COLO668 (cell line): ENCODE measurements around the gene AMOTL2.
A peak's percentile ranks its signal among the peaks of the same experiment; 100 is the strongest.

Experiments used
- DNase-seq: peaks from one replicate; lab custom pipeline; 2025; ENCODE audit not compliant: unreplicated experiment; lab: John Stamatoyannopoulos, UW

Gene AMOTL2

DNA sequence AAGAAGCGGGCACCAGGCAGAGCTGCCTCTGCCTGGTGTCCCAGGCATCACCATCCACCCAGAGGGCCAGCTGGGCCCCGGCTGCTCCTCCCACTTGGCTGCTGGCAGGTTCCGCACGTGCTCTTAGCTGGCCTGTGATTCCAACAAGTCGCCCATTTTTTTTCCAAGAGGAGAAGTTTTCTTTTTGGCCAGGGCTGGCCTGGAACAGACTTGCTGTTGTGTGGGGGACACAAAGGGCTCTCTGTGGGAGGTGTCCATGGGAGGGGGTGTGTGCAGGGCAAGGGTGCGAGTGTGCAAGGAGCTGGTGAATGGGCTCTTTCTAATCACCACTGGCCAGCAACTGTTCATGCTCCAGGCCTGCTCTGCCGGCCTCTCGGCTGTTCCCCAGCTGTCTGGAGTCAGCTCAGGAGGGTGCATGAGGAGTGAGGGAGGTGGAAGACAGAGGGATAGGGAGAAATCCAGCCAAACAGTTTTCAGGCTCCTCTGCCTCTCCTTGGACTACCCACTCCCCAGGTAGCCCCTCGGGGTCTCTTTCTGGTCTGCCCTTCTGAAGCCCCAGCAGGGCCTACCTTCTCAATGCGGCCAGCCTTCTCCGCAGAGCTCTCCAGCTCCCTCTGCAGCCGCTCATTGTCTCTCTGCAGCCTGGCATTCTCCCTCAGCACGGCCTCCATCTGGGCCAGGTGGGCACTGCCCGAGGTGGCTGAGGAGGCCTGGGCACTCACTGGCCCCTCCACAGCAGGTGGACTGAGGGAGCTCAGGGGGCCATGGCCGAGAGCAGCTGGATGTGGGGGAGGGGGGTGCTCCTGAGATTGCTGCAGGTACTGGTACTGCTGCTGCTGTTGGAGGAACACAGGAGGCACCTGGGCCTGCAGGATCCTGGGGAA lies 7.1 kb downstream of the AMOTL2 start:
- DNase-seq = no peak

DNA sequence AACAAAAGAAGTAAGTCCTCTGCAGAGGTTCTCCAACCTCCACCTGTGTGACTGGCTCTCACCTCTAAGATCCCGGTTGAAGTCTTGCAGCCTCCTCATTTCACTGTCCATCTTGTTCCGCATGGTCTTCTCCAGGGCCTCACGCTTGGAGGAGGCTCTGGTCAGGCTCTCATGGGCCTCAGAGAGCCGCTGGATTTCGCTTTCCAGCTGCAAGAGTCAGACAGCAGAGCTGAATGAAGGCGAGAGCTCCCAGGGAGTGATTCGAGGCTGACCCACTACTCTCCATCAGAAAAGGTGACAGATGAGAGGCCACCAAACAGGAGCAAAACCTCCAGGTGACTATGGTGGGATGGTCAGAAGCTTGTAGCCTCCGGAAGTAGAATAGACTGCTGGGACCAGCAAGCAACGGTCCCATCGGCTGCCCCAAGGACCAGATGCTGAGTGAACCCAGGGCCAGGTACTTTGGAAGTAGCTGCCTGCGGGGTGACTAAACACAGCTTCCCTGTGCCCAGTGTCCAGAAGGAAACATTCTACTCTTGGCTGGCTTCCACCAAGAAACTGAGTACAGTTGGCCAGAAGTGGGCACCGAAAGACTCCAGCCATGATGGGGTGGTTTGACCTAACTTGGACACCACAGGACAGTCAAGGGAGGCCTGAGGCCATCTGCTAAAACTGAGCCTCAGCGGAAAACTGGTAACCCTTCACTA lies 7.9 kb downstream of the AMOTL2 start:
- no peak for DNase-seq

DNA sequence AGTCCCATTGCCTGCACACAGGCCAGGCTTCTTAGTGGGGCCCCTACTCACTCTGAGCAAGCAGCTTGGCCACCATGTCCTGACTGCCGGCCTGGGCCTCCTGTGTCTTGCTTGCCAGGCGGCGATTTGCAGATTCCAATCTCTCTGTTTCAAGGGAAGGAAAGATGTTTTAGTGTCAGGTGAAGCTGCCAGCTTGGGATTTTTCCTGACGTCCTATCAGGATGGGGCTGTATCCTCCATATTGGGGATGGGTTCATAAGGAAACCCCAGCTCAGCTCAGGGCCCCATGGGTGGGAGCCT lies 8.5 kb downstream of the AMOTL2 start:
- no peak for DNase-seq

DNA sequence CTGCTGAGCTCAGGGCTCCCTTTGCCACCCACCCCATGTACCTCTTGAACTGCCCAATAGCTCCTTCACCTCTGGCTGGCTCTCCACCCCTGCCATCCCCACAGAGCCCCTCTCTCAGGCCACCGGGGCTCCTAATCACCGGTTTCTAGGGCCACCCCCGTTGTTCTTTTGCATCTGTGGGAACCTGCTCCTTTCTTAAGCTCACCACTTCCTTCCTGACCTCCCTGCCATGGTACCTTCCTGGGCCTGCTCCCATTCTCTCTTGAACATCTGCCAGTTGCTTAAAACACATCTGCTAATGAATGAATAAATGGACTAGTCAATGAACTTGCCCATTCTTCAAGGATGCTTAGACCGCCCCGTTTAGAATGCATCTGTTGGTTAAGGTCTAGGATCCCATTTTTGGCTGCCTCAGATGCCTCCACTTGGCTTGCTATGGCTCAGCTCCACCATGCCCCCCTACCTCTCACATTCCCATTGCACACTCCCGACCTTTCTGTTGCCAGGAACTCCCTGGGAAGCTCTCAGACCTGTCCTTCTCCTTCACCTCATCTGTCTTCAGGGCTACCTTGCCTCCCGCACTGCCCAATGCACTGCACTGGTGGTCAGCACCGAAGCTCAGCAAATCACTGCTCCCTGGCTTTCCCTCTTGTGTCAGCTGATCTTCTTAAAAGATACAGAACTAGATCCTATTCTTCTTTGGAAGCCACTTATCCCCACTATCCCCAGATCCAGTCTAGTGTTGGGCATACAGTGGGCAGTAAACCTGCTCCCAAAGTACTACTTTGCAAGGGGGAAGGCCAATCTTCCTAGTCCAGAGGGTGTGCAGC lies 9.1 kb downstream of the AMOTL2 start:
- no peak for DNase-seq

DNA sequence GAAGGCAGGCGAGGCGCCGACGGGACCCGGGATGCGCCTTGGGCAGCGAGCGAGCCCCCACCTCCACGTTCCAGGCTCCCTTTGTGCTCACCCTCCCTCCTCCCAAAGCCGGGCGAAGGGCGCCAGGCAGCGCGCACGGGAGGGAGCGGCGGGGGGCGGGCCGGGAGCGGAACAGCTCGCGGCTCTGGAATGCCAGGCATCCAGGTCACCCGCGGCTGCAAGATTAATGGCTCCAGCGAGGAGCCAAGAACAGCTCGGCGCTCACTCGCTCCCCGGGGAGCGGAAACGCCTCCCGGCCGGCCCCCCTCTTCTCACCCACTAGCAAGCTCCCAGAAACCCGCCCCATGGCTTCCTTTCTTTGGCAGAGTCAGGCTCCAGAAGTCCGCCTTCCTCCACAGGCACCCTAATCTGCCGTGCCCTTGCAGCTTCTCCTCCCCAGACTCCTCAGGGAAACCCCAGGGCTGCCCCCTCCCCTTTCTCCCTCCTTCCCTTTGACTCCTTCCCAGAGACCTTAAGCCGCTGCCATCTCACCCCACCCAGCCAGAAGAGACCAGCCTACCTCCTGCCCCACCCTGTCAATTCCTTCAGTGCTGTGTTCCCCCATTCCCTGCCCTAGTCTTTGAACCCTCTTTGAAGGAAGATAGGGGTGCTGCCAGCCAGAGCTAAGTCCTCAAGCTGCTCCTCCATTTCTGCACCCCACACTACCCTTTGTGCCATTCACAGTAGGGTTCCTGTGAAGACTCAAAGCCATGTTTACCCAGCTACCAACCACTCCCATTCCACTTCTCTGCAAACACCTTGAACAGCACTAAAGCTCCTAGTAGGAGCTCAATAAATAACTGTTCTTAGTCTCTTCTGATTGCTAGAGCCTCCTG lies 9.9 kb downstream of the AMOTL2 start:
- peak; percentile 58 for DNase-seq

DNA sequence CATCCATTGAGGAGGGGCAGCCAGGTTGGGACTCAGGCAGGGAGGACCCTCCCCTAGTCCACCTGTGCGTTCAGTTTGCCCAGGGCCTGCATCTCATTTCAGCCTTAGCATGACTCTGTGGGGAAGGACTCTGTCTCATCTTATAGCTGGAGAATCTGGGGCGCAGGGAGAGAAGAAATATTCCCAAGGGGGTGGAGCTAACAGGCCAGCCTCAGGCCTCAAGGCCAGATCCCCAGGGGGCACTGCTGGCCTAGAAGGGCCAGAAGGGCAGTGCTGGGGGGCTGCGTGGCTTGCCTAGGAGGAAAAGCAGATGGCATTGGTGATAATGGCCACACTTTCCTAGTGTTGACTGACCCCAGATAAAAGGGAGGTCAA lies 10.9 kb downstream of the AMOTL2 start:
- no peak for DNase-seq

DNA sequence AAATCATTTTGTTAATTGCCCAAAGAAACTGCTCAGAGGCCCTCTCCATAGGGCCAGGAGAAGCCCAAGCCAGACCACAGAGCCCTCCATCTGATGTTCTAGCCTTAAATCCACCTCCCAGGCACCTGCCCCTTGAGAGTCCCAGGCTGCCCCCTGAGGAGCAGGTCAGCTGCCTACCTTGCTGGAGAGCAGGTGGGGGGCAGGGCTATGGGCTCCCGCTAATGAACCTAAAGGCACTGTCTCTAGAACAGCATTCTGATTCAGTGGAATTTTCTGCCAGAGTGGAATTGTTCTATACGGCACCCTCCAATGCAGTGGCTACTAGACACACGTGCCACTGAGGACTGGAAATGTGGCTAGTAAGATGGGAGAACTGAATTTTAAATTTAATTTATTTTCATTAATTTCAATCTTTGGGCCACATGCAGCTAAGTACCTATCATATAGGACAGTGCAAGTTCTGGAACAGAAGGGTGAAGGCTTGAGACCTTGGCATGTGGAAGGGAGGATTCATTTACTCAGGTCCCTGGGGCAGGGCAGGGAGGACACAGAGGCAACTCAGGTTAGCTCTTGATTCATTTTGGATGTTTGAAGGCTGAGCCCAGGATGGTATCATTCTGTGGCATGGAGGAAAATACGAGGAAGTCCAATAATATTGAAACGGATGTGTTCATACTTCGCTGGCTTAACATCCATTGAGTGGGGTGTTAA lies 11.4 kb downstream of the AMOTL2 start:
- no peak for DNase-seq

DNA sequence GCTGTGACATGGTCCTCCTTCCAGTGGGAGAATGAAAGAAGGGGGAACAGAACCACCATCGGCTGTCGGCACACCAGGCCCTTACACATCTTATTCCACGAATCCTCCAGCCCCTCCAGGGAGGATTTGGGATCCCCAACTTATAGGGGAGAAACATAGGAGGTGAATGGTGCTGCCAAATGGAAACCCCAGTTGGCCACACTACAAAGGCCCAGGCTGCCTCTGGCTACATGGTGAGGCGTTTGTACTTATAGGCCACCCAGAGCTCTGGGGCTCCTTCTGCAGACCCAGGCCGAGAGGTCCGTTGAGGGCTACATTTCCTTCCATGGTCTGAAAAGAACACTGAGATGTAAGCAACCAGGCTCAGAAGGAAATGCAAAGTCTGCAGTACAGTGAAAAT lies 12.0 kb downstream of the AMOTL2 start:
- no peak for DNase-seq

DNA sequence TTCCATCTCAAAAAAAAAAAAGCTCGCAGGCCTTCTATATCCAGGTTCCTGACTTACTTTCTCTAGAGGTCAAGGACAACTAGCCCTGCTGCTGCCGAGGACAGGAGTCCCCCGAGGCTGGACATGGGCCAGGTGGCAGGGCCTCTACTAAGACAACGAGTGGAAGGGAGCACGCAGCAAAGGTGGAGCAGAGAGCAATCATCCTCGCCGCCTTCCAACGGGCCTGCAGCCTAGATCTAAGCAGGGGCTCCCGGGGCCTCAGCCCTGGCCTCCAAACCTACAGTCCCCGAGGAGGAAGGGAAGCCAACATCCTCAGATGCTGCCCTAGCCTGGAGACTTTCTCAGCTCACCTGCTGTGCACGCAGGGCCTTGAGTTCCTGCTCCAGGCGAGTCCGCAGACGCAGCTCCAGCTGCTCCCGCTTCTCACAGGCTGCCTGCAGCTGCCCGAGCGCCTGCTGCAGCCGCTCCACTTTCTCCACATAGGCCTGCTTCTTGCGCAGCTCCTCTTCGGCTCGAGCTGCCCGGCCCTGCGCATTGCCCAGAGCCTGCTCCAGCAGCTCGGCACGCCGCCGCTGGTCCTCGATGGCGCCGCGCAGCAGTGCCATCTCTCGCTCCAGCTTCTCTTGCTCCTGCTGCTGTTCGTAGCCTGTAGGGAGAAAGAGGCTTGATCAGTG lies 12.9 kb downstream of the AMOTL2 start:
- no peak for DNase-seq

DNA sequence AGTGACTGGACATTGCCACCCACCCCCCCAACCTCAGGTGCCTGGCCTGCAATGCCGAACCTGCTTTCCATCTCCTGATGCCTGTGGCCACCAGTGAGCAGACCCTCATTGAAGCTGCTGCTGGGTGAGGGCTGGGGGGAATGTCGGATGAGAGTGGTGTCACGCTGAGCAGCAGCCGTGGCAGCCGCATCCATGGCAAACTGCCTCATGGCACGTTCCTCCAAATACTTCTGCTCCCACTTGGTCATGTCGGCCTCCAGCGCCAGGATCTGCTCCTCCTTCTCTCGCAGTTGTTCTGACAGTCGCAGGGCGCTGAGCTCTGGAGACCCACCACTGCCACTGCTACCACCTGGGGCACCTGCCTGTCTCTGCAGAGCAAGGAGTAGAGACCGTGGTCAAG lies 14.2 kb downstream of the AMOTL2 start:
- no peak for DNase-seq

DNA sequence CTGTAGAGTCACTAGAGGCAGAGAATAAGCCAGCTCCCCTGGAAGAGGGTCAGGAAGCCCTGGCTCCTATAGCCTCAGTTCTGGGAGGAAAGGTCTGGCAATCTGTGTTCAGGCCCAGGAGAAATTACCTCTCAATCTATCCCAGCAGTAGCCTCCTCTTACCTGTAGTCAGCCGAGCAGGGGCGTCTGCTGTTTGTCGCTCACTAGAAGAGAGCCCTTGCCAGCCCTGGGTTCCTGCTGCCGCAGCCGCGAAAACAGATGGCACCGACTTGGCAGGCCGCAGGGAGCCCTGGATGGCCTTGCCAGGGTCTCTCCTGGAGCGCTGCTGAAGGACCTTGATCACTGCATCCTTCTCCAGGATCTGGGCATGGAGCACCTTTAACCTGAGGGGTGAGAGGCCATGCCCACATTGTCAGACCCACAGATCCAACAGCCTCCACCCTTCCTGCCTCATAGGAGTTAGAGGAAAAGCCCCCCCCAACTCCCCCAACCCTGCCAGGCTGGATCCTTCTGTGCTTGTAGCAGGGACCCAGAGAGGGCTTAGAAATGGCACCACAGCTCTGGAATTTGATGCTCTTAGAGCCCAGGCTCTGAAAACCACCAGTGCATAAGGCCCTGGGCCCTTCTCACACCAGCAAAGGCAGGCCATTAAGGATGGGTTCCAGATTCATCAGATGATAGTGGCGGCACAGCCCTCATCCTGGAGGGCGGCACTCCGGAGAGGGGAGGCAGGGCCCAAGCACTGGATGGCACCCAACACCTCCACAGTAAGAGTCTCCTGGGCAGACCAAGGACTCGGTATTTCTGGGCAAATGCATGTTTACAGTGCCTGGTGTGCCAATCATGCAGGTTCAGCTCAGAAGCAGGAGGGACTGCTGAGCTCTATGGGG lies 14.9 kb downstream of the AMOTL2 start:
- no peak for DNase-seq

DNA sequence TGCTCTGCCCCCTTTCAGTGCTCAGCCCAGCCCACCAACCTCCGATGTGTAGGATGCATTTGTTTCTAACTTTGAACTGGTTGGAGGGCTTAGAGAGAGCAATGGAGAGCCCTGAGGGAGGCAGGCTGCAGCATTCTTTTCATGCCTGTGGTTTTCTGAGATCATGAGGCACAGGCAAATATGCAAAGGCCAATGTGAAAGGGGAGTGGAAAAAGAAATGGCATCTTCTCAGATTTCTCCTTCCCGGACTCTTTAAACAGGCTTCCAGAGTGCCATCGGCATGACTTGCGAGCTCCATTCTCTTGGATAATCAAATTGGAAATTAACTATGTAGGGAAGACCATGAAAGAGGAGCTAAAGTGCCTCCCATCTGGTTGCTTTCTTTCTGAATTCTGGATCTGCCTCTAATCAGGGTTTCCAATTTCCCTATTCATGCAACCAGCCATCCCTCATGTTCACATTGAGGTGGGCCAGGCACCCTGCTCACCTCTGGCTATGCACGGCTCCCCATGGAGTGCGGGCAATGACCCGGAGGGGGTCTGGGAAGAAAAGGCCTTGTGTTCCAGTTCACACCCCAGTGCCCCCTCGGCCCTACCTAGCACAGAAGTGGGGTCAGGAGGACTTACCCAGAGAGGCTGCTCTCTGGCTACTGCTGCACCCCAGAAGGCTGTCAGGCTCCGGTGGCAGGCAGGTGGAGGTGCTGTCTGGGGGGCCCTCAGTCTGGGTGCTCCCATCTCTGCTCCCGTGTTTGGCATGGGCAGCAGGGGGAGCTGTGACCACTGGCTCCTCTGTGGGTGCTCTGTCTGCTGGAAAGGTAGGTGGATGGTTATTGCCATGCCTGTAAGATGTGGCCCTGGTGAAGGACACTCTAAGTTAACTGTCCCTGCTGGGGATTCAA lies 16.1 kb downstream of the AMOTL2 start:
- DNase-seq = peak; percentile 3

DNA sequence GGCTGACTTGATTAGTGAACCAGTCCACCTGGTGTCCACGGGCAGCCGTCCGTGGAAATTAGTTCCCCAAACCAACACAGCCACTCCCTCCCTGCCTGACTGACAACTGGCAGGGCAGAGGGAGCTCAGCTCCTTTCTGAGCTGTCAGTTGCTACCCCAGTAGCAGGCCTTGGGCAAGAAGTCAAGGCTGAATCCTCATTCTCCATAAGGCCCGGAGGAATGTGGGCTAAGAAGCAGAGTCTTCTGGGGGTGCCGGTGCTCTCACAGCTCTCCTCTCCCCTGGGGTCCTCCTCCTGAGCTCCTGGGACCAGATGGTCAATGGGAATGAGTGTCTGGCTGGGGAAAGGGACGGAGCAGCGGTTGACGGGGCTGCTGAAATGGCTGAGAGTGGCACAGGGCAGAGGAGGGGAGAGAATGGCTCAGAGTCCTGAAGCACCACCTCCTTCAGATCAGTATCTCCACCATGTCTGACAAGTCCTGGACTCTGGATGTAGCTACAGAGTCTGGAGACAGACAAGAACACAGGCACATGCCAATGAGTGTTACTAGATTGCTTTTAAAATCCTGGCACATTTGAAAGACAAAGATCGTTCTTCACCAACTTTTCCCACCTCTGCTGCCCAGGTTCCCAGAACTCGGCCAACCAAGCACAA lies 16.9 kb downstream of the AMOTL2 start:
- DNase-seq = no peak

DNA sequence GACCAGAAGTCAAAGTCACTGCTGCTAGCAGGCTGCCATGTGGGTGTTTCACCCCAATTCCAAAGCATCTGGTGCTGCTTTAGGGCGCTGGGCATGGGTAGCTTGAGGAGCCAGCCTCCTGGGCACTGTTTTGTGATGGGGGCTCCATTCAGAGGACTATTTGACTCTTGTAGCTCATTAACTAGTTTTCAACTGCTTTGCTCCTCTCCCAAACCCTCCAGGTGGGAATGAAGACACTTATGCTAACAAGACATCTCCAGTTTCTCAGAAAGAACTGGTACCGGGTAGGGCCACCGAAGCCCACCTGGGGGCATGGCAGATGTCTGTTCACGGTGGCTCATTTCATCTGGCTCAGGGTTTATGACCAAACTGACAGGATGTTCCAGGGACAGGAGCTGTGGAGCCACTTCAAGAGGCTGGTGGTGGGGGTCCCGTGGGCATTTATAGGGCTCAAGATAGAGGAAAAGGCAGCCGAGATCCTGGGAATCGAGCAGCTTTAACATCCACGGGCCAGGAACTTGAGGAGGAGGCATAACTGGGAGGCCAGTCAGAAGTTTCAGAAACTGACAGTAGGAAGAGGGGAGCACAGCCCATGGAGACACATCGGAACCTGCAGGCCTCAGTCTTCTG lies 17.7 kb downstream of the AMOTL2 start:
- no peak for DNase-seq

DNA sequence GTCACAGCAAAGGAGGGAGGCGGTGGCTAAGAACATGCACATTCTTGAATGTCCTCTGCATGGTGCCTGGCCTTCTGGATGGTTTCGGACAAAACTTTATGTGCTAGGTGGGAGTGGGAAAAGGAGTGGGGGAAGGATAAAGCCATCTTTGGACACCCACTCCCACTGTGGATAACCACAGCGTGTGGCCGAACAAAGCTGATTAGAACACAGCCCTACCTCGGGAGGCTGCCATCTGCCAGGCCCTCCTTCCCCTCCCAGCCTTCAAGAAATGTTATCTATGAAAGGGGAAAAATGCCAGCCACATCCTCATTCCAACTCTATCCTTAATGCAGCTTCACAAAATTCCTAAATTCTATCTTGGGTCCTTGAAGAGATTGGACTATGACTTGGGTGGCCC lies 18.8 kb downstream of the AMOTL2 start:
- no peak for DNase-seq

DNA sequence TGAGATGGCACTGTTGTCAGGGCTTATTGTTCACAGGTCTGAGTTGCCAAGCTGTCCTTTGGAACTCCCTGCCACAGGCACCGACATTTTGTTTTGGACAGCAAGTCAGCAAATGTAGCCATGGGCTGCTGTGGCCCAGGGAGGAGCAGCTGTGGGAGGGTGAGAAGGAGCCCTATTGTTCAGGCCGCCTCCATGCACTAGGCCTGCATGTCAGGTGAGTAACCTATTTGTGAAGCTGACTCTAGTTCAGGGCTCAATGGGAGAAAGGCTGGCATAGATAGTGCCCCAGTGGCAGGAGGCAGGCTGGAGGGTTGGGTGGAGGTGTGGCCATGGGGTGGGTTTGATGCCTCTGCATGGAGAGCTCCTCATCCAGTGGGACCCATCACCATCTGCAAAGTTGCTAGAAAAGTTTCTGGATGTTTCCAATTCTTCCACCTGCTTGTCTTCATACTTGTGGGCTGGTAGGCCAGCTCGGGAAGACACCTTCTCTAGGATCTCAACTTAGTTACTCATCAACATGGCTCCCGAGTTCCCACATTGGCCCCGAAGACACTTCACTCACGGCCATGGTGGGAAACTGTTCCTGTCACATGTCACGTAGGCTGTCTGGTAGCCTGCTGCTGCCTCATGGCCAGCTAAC lies 19.5 kb downstream of the AMOTL2 start:
- no peak for DNase-seq
